ENCODE data around the gene FAM180A.

DNA sequence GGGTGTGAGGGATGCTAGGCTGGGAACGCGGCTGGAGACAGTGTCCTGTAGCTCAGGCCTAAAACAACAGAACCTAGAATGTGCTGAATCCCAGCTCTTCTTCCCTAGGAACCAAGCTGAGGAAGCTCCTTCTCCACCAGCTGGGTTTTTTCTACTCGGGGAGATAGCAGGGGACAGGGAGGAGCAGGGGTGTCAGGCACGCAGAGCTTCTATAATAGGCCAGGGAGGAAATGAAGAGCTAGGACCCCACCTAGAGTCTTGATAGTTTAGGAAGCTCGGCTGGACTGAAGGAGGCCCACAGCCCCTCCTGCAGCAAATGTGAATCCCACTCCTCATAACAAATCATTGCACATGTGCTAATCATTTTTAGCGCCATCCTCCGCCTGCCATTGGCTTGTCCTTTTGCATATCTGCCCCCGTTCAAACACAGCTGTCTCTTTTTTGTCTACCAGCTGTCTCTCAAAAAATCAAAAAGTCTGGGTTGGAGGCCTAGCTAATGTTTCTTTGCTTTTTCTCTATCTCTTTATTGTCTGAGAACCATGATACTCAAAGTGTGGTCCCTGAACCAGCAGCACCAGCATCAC lies 24.1 kb upstream of the FAM180A start:
- no peak for TF ChIP-seq YY1 (IDR thresholded peaks at IDR 0.05; ENCODE audit: insufficient read depth, insufficient read length)
- no peak for TF ChIP-seq SUZ12 (IDR thresholded peaks at IDR 0.05; ENCODE audit: extremely low read depth, insufficient read depth, insufficient read length)
